HepG2 (cell line): ENCODE results near the gene POFUT2. TPM values are rescaled to one million over a fixed set of nuclear protein-coding genes. Genes with fewer than 3 reads are reported as not detected.
A peak's percentile ranks its signal among the peaks of the same experiment; 100 is the strongest.

Experiments used
- ATAC-seq: fragments of 200-7000 bp; cut with Tn5 transposase; 3 replicates; pipeline ENCODE4 v1.9.1; 2020; ENCODE audit warnings: mild to moderate bottlenecking, moderate library complexity
- BruUV-seq: library from RNA; stranded (reverse); fragments of 400-500 nt; replicated peaks from 2 replicates; lab custom pipeline; 2021; lab: Mats Ljungman, UMichigan
- CTCF ChIA-PET: fragments of 300-600 bp; formaldehyde crosslinking; extraction: SDS; loops from one replicate; lab custom pipeline; 2021; ENCODE audit warnings: low total read pairs, inconsistent platforms, low intra/inter-chr PET ratio; lab: Yijun Ruan, JAX
- POLR2A ChIA-PET: fragments of 350-600 bp; sonication (Branson Sonifier 250); formaldehyde crosslinking; loops from one replicate; lab custom pipeline; 2020; ENCODE audit warnings: antibody characterized with exemption, inconsistent platforms; lab: Yijun Ruan, JAX
- DNase-seq: peaks from one replicate; pipeline ENCODE4 v3.0.0-alpha.2; 2015; ENCODE audit warnings: low spot score
- FAIRE-seq: peaks from 3 replicates; lab custom pipeline; 2011; peaks lifted over from hg19 to GRCh38; lab: Jason Lieb, UNC
- H2AFZ ChIP-seq: one replicate; pipeline ENCODE4 v1.6.1; 2011; ENCODE audit warnings: low read length, inconsistent platforms
- H3K27ac ChIP-seq: fragments of 300-600 bp; 3 replicates; pipeline ENCODE4 v1.8.0; 2011; ENCODE audit warnings: mixed run types, mild to moderate bottlenecking, mixed read lengths, low read length, inconsistent platforms; ENCODE audit not compliant: insufficient read depth; ENCODE audit errors: extremely low read length
- H3K27me3 ChIP-seq, 2 experiments: fragments of 200-600 bp in 1 of 2; 2 replicates in 1 of 2; 3 replicates in 1 of 2; pipeline versions ENCODE4 v1.6.0 to v1.8.0; 2011; ENCODE audit warnings: low read length in 2 of 2, mild to moderate bottlenecking in 2 of 2, moderate library complexity in 2 of 2, inconsistent platforms in 1 of 2; ENCODE audit not compliant: insufficient read depth in 2 of 2, control insufficient read depth in 1 of 2
- H3K36me3 ChIP-seq, 2 experiments: fragments of 200-600 bp in 1 of 2; replicated peaks in 1 of 2; 2 replicates in 1 of 2; 3 replicates in 1 of 2; pipeline versions ENCODE4 v1.5.1 to v1.8.0; 2011; ENCODE audit warnings: low read length in 2 of 2, inconsistent platforms in 1 of 2; ENCODE audit not compliant: insufficient read depth in 2 of 2, control insufficient read depth in 1 of 2
- H3K4me1 ChIP-seq: 2 replicates; pipeline ENCODE4 v1.5.1; 2012; ENCODE audit warnings: low read length, inconsistent platforms; ENCODE audit not compliant: insufficient read depth
- H3K4me2 ChIP-seq: 2 replicates; pipeline ENCODE4 v1.6.0; 2011; ENCODE audit warnings: low read depth, low read length, inconsistent platforms
- H3K4me3 ChIP-seq, 3 experiments: fragments of 200-600 bp in 1 of 3; sonication (generic), shearing (Covaris generic) in 1 of 3; replicated peaks in 1 of 3; 2 replicates each; pipeline ENCODE4 v1.5.1; 2011 to 2016; ENCODE audit warnings: low read length in 3 of 3, inconsistent platforms in 2 of 3, low read depth in 2 of 3, mild to moderate bottlenecking in 2 of 3, control low read depth in 1 of 3, mixed read lengths in 1 of 3; ENCODE audit not compliant: insufficient read depth in 1 of 3
- H3K79me2 ChIP-seq: one replicate; pipeline ENCODE4 v1.6.1; 2011; ENCODE audit warnings: low read length, inconsistent platforms; ENCODE audit not compliant: insufficient read depth
- H3K9ac ChIP-seq: 2 replicates; pipeline ENCODE4 v1.6.0; 2011; ENCODE audit warnings: mild to moderate bottlenecking, low read depth, low read length, inconsistent platforms; ENCODE audit not compliant: insufficient read depth
- H3K9me3 ChIP-seq: 2 replicates; pipeline ENCODE4 v1.5.1; 2012; ENCODE audit warnings: mild to moderate bottlenecking, low read length
- H4K20me1 ChIP-seq: 2 replicates; pipeline ENCODE4 v1.6.0; 2011; ENCODE audit warnings: inconsistent platforms, mild to moderate bottlenecking, low read length, moderate library complexity; ENCODE audit not compliant: insufficient read depth
- WGBS: methylation state at CpG from one replicate; pipeline ENCODE4 v1.1.6; 2017; ENCODE audit warnings: low lambda C conversion rate; 5-methylcytosine and 5-hydroxymethylcytosine counted together
- in situ Hi-C: cut with HindIII; loops from 2 replicates; pipeline ENCODE4 v1.10.0; 2017; ENCODE audit warnings: low pct_unique_long_range_greater_than_20kb; ENCODE audit not compliant: extremely low pct_ligation_motif_present
- intact Hi-C: fragments of 100-400 bp; cut with micrococcal nuclease; formaldehyde crosslinking; loops from one replicate; pipeline ENCODE4 v1.10.0; 2022; ENCODE audit not compliant: unreplicated experiment
- polyA plus RNA-seq, 8 experiments: library from polyadenylated mRNA; depleted of rRNA in 3 of 8; stranded (reverse) in 7 of 8; unstranded in 1 of 8; fragments of >200 nt; fragmentation: Illumina TruSeq in 4 of 8; extraction: Trizol in 4 of 8; gene quantifications; 2 replicates each; pipeline versions ENCODE4 v1.2.1 to v1.2.3, GENCODE V29; 2011 to 2016; ENCODE audit warnings: low read depth in 4 of 8, missing spikeins in 1 of 8, mixed read lengths in 1 of 8; ENCODE audit not compliant: insufficient read depth in 1 of 8
- total RNA-seq, 5 experiments: library from RNA; depleted of rRNA; stranded (reverse); fragments of >200 nt; fragmentation: Illumina TruSeq; extraction: Trizol; gene quantifications; 2 replicates each; pipeline ENCODE4 v1.2.3, GENCODE V29; 2016; ENCODE audit warnings: low read depth in 1 of 5
- TF ChIP-seq, protein P1 (sequence below), 2 experiments: sonication (generic) in 1 of 2; formaldehyde crosslinking in 1 of 2; IDR thresholded peaks; 2 replicates each; pipeline versions ENCODE4 v1.6.1 to v1.9.0; 2014 to 2022; ENCODE audit warnings: antibody characterized with exemption in 1 of 2, borderline replicate concordance in 1 of 2, inconsistent platforms in 1 of 2, low read depth in 1 of 2, missing genetic modification reagents in 1 of 2
- TF ChIP-seq, protein P2 (sequence below), 2 experiments: fragments of 450-650 bp in 1 of 2; sonication (generic) in 1 of 2; formaldehyde crosslinking in 1 of 2; IDR thresholded peaks; 2 replicates each; pipeline versions ENCODE4 v1.6.1 to v1.8.0; 2016 to 2022; ENCODE audit warnings: antibody characterized with exemption in 1 of 2, mild to moderate bottlenecking in 1 of 2, missing genetic modification reagents in 1 of 2

The POFUT2 gene
- total and polyA plus RNA-seq, 2 of the 13 experiments (the other 11 are each of a cell fraction or from before 2014, with no cell fraction given): 22.8 to 24.0 TPM

- in situ Hi-C loops: no loop called here
- H3K27ac ChIP-seq: no peak overlapping the region
- POLR2A ChIA-PET: no interaction called here
- TF ChIP-seq, protein P1, sequence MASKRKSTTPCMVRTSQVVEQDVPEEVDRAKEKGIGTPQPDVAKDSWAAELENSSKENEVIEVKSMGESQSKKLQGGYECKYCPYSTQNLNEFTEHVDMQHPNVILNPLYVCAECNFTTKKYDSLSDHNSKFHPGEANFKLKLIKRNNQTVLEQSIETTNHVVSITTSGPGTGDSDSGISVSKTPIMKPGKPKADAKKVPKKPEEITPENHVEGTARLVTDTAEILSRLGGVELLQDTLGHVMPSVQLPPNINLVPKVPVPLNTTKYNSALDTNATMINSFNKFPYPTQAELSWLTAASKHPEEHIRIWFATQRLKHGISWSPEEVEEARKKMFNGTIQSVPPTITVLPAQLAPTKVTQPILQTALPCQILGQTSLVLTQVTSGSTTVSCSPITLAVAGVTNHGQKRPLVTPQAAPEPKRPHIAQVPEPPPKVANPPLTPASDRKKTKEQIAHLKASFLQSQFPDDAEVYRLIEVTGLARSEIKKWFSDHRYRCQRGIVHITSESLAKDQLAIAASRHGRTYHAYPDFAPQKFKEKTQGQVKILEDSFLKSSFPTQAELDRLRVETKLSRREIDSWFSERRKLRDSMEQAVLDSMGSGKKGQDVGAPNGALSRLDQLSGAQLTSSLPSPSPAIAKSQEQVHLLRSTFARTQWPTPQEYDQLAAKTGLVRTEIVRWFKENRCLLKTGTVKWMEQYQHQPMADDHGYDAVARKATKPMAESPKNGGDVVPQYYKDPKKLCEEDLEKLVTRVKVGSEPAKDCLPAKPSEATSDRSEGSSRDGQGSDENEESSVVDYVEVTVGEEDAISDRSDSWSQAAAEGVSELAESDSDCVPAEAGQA (IDR thresholded peaks at IDR 0.05; ENCODE audit: low read depth): no peak
- TF ChIP-seq, protein P1 (CRISPR knock-in tag; IDR thresholded peaks at IDR 0.05; ENCODE audit: borderline replicate concordance): no peak
- TF ChIP-seq, protein P2, sequence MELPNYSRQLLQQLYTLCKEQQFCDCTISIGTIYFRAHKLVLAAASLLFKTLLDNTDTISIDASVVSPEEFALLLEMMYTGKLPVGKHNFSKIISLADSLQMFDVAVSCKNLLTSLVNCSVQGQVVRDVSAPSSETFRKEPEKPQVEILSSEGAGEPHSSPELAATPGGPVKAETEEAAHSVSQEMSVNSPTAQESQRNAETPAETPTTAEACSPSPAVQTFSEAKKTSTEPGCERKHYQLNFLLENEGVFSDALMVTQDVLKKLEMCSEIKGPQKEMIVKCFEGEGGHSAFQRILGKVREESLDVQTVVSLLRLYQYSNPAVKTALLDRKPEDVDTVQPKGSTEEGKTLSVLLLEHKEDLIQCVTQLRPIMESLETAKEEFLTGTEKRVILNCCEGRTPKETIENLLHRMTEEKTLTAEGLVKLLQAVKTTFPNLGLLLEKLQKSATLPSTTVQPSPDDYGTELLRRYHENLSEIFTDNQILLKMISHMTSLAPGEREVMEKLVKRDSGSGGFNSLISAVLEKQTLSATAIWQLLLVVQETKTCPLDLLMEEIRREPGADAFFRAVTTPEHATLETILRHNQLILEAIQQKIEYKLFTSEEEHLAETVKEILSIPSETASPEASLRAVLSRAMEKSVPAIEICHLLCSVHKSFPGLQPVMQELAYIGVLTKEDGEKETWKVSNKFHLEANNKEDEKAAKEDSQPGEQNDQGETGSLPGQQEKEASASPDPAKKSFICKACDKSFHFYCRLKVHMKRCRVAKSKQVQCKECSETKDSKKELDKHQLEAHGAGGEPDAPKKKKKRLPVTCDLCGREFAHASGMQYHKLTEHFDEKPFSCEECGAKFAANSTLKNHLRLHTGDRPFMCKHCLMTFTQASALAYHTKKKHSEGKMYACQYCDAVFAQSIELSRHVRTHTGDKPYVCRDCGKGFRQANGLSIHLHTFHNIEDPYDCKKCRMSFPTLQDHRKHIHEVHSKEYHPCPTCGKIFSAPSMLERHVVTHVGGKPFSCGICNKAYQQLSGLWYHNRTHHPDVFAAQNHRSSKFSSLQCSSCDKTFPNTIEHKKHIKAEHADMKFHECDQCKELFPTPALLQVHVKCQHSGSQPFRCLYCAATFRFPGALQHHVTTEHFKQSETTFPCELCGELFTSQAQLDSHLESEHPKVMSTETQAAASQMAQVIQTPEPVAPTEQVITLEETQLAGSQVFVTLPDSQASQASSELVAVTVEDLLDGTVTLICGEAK (IDR thresholded peaks at IDR 0.05): peak; percentile 34; the same call in 1 of the 2 replicates
- TF ChIP-seq, protein P2 (CRISPR knock-in tag; IDR thresholded peaks at IDR 0.05): peak; percentile 81
- TF ChIP-seq, all 625 proteins: peak for 1
- Histone ChIP-seq H3K9me3 (no peaks in the 10 kb centered on the region), H3K36me3 (no peaks in the 10 kb centered on the region), H3K27me3 (no peaks in the 10 kb centered on the region; a peak in 1 of 5 replicates), H3K79me2 (no peaks in the 10 kb centered on the region), H4K20me1 (no peaks in the 10 kb centered on the region), H3K4me3 (no peak overlapping the region), H2AFZ (no peak overlapping the region), H3K4me2 (no peak overlapping the region), H3K4me1 (peaks cover 73% of the 10 kb centered on the region), H3K9ac (no peak overlapping the region)
- WGBS: 99% methylated on average over 7 of the region's 7 CpGs
- CTCF ChIA-PET: no interaction called here
- BruUV-seq: no TSS peak
- DNase-seq (no peak), ATAC-seq (no peak), FAIRE-seq (no peak)
- intact Hi-C loops: loop anchor here (10.0 kb wide), 1 partner anchor 108 kb away; the partner anchor contains the start of gene COL18A1
Observed at GRCh38 chr21:45296638-45297037, 8.9 kb upstream of the POFUT2 start.
